ENCODE data around the gene BTRC. TPM values are rescaled to one million over a fixed set of nuclear protein-coding genes. Genes with fewer than 3 reads are reported as not detected.

The BTRC gene
- total RNA-seq, 3 donors from 2014 or later, result 12.4 to 19.5 (median 16.0) TPM

GRCh38 chr10:101577121-101577871, 223.3 kb downstream of the BTRC start:
- no peak for DNase-seq
- H3K4me3 ChIP-seq, result no peak overlapping the region
- no peaks in the 10 kb centered on the region for H3K36me3 ChIP-seq (ENCODE audit: low read depth)
- no peak for TF ChIP-seq CTCF (IDR thresholded peaks at IDR 0.05)
- H3K4me1 ChIP-seq (ENCODE audit: low read depth), result no peaks in the 10 kb centered on the region
- peaks cover 6% of the 10 kb centered on the region for H3K9me3 ChIP-seq
- ATAC-seq, result no peak
- intact Hi-C loops (cut with DNase I, micrococcal nuclease), result no loop called here

- Histone ChIP-seq H3K36me3 (ENCODE audit: low read depth) (no peaks in the 10 kb centered on the region), H3K4me3 (no peak overlapping the region), H3K9me3 (peaks cover under 1% of the 10 kb centered on the region), H3K4me1 (ENCODE audit: low read depth) (no peaks in the 10 kb centered on the region)
- no peak for ATAC-seq
- no peak for DNase-seq
- no peak for TF ChIP-seq CTCF (IDR thresholded peaks at IDR 0.05)
- intact Hi-C loops (cut with DNase I, micrococcal nuclease), result no loop called here
Measured at GRCh38 chr10:101578192-101578591, 224.2 kb downstream of the BTRC start.

GRCh38 chr10:101578803-101579515, 225.0 kb downstream of the BTRC start:
- intact Hi-C loops (cut with DNase I, micrococcal nuclease), result no loop called here
- TF ChIP-seq CTCF (IDR thresholded peaks at IDR 0.05), result no peak
- DNase-seq, result no peak

GRCh38 chr10:101579516-101579870, 225.5 kb downstream of the BTRC start:
- intact Hi-C loops (cut with DNase I, micrococcal nuclease), result no loop called here
- no peaks in the 10 kb centered on the region for H3K4me1 ChIP-seq (ENCODE audit: low read depth)

More at GRCh38 chr10:101578803-101579515, 225.0 kb downstream of the BTRC start:
- ATAC-seq, result no peak
- Histone ChIP-seq H3K9me3 (no peaks in the 10 kb centered on the region), H3K4me3 (no peak overlapping the region), H3K36me3 (ENCODE audit: low read depth) (no peaks in the 10 kb centered on the region), H3K4me1 (ENCODE audit: low read depth) (no peaks in the 10 kb centered on the region)

More at GRCh38 chr10:101579516-101579870, 225.5 kb downstream of the BTRC start:
- Histone ChIP-seq H3K9me3 (no peaks in the 10 kb centered on the region), H3K36me3 (ENCODE audit: low read depth) (no peaks in the 10 kb centered on the region), H3K4me3 (no peak overlapping the region)
- ATAC-seq (no peak), DNase-seq (no peak)
- TF ChIP-seq CTCF (IDR thresholded peaks at IDR 0.05), result no peak
